ENCODE results near the gene PHACTR2.

- TF ChIP-seq CTCF (IDR thresholded peaks at IDR 0.05) = no peak
- no peak for TF ChIP-seq POLR2A (IDR thresholded peaks at IDR 0.05)
These were observed 145.8 kb downstream of the PHACTR2 start for GRCh38 chr6:143823548-143823947.

All from heart left ventricle (tissue), 13 donors.